Measurements from ENCODE around the gene FBXO42. TPM values are rescaled to one million over a fixed set of nuclear protein-coding genes. Genes with fewer than 3 reads are reported as not detected.

Gene FBXO42
- total RNA-seq, 2 experiments from 2014 or later: 14.3 to 14.9 TPM

GRCh38 chr1:16198444-16199156, 153.7 kb downstream of the FBXO42 start:
- intact Hi-C loops (cut with DNase I, micrococcal nuclease): no loop called here
- no peak for DNase-seq
- H3K27me3 Mint-ChIP-seq: no peaks in the 10 kb centered on the region
- no peaks in the 10 kb centered on the region for H3K4me1 Mint-ChIP-seq (ENCODE audit: low read depth)
- no peak for ATAC-seq (ENCODE audit: poor library complexity)
- H3K36me3 ChIP-seq (ENCODE audit: insufficient read depth, low read length): peaks cover 22% of the 10 kb centered on the region
- H3K27ac ChIP-seq (ENCODE audit: low read depth in 1 of 2, low read length in 2 of 2): no peak overlapping the region
- H3K9me3 ChIP-seq (ENCODE audit: control insufficient read depth in 1 of 2, insufficient read depth in 1 of 2, low read length in 2 of 2): no peaks in the 10 kb centered on the region
- TF ChIP-seq, protein P1, sequence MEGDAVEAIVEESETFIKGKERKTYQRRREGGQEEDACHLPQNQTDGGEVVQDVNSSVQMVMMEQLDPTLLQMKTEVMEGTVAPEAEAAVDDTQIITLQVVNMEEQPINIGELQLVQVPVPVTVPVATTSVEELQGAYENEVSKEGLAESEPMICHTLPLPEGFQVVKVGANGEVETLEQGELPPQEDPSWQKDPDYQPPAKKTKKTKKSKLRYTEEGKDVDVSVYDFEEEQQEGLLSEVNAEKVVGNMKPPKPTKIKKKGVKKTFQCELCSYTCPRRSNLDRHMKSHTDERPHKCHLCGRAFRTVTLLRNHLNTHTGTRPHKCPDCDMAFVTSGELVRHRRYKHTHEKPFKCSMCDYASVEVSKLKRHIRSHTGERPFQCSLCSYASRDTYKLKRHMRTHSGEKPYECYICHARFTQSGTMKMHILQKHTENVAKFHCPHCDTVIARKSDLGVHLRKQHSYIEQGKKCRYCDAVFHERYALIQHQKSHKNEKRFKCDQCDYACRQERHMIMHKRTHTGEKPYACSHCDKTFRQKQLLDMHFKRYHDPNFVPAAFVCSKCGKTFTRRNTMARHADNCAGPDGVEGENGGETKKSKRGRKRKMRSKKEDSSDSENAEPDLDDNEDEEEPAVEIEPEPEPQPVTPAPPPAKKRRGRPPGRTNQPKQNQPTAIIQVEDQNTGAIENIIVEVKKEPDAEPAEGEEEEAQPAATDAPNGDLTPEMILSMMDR (IDR thresholded peaks at IDR 0.05): no peak
- no peaks in the 10 kb centered on the region for H3K27me3 ChIP-seq (ENCODE audit: control insufficient read depth in 1 of 2, insufficient read depth in 2 of 2, low read length in 2 of 2)
- H3K27ac Mint-ChIP-seq: no peak overlapping the region
- peaks cover 27% of the 10 kb centered on the region for H3K36me3 Mint-ChIP-seq (ENCODE audit: low read depth)
- no peak overlapping the region for H3K4me3 Mint-ChIP-seq
- H3K9me3 Mint-ChIP-seq: no peaks in the 10 kb centered on the region
- H3K4me3 ChIP-seq (ENCODE audit: low read length): no peak overlapping the region
- H3K4me1 ChIP-seq (ENCODE audit: insufficient read depth, low read length): no peaks in the 10 kb centered on the region
- ChIA-PET POLR2A (no interaction called here), CTCF (no interaction called here)

- Histone ChIP-seq H3K4me1 (ENCODE audit: insufficient read depth, low read length) (no peaks in the 10 kb centered on the region), H3K27ac (ENCODE audit: low read depth in 1 of 2, low read length in 2 of 2) (no peak overlapping the region), H3K4me3 (ENCODE audit: low read length) (no peak overlapping the region), H3K9me3 (ENCODE audit: control insufficient read depth in 1 of 2, insufficient read depth in 1 of 2, low read length in 2 of 2) (no peaks in the 10 kb centered on the region), H3K27me3 (ENCODE audit: control insufficient read depth in 1 of 2, insufficient read depth in 2 of 2, low read length in 2 of 2) (no peaks in the 10 kb centered on the region), H3K36me3 (ENCODE audit: insufficient read depth, low read length) (peaks cover 15% of the 10 kb centered on the region)
- Mint-ChIP-seq H3K4me3 (no peak overlapping the region), H3K27me3 (no peaks in the 10 kb centered on the region), H3K27ac (no peak overlapping the region), H3K36me3 (ENCODE audit: low read depth) (peaks cover 17% of the 10 kb centered on the region), H3K9me3 (no peaks in the 10 kb centered on the region), H3K4me1 (ENCODE audit: low read depth) (no peaks in the 10 kb centered on the region)
- POLR2A ChIA-PET: no interaction called here
- CTCF ChIA-PET: no interaction called here
- DNase-seq: no peak
- TF ChIP-seq, protein P1 (IDR thresholded peaks at IDR 0.05): no peak
- ATAC-seq (ENCODE audit: poor library complexity): no peak
- intact Hi-C loops (cut with DNase I, micrococcal nuclease): no loop called here
These were observed 155.4 kb downstream of the FBXO42 start for GRCh38 chr1:16196874-16197273.

Other genes starting within 250 kb of the FBXO42 start
- gene EPHA2, start 196.4 kb downstream of the FBXO42 start, total RNA-seq: under 1 TPM in 1 of 2 experiments, not detected in 1; 0.22 TPM
- gene ARHGEF19, start 139.8 kb downstream of the FBXO42 start, total RNA-seq: 1 to 10 TPM; 3.8 to 5.8 TPM
- 1 to 10 TPM; 5.3 to 8.4 TPM for gene CPLANE2, start 115.3 kb downstream of the FBXO42 start, total RNA-seq
- 100 to 1,000 TPM; 115 to 120 TPM for gene SZRD1, start 14.8 kb upstream of the FBXO42 start, total RNA-seq
- not detected for gene SPATA21, start 84.9 kb upstream of the FBXO42 start, total RNA-seq
- gene NECAP2, start 88.2 kb upstream of the FBXO42 start, total RNA-seq: 10 to 100 TPM; 65.8 to 66.0 TPM
- 1,000 to 10,000 TPM; 4,982 to 5,937 TPM for gene RNU1-1, start 161.8 kb upstream of the FBXO42 start, total RNA-seq

All from CD4-positive, alpha-beta T cell (primary cell).